Pancreas (tissue), 10 donors: ENCODE results near the gene CLUH. TPM values are rescaled to one million over a fixed set of nuclear protein-coding genes. Genes with fewer than 3 reads are reported as not detected.
A peak's percentile ranks its signal among the peaks of the same experiment; 100 is the strongest.

Experiments
- ATAC-seq, 4 donors: fragments of 200-7000 bp; cut with Tn5 transposase; one replicate each; pipeline versions ENCODE4 v1.8.0 to v1.9.1; 2020; ENCODE audit warnings: mild to moderate bottlenecking in 4 of 4, moderate library complexity in 4 of 4
- DNase-seq, 6 donors: peaks; one replicate each; pipeline ENCODE4 v3.0.0-alpha.2; 2020
- FAIRE-seq: peaks from 2 replicates; lab custom pipeline; 2012; peaks lifted over from hg19 to GRCh38; lab: Jason Lieb, UNC
- H3K27ac ChIP-seq, 4 donors: fragments of 200-600 bp; sonication (generic); 1 replicate in 3 of 4; 2 replicates in 1 of 4; pipeline versions ENCODE4 v1.5.0 to v1.8.0; 2020
- H3K27me3 ChIP-seq, 4 donors: fragments of 200-600 bp; one replicate each; pipeline ENCODE4 v1.8.0; 2021
- H3K36me3 ChIP-seq, 3 donors: fragments of 200-600 bp; sonication (generic) in 1 of 3; one replicate each; pipeline versions ENCODE4 v1.5.0 to v1.8.0; 2020 to 2021
- H3K4me1 ChIP-seq, 3 donors: fragments of 200-600 bp; one replicate each; pipeline ENCODE4 v1.8.0; 2021
- H3K4me3 ChIP-seq, 4 donors: fragments of 200-600 bp; sonication (generic) in 2 of 4; one replicate each; pipeline versions ENCODE4 v1.5.0 to v1.8.0; 2020 to 2021
- H3K9me3 ChIP-seq, 4 donors: fragments of 200-600 bp; one replicate each; pipeline ENCODE4 v1.8.0; 2021
- WGBS, 2 donors: extraction: QIAGEN DNeasy Blood & Tissue Kit; methylation state at CpG; one replicate each; pipeline ENCODE4 v1.1.7; 2013; 5-methylcytosine and 5-hydroxymethylcytosine counted together
- intact Hi-C, 3 donors: fragments of 100-400 bp; cut with DNase I; formaldehyde crosslinking; loops; one replicate each; pipeline versions ENCODE4 v1.11.1 to v1.14.2; 2022
- polyA plus RNA-seq, 2 donors: library from polyadenylated mRNA; stranded (reverse); fragments of 200-250 nt; gene quantifications; one replicate each; pipeline ENCODE4 v1.2.3, GENCODE V29; 2013
- total RNA-seq, 6 donors: library from RNA; stranded (reverse); fragmentation: NEBNext Ultra II Directional in 4 of 6; extraction: Animal tissue kit (Norgen Biotek cat#: 25700) in 4 of 6; gene quantifications; one replicate each; pipeline versions ENCODE4 v1.2.1 to v1.2.4, GENCODE V29; 2021 to 2023
- TF ChIP-seq, protein P1 (sequence below), 4 donors: fragments of 200-600 bp; sonication (generic) in 3 of 4; IDR thresholded peaks; one replicate each; pipeline versions ENCODE4 v1.5.0 to v1.8.0; 2021; ENCODE audit warnings: antibody characterized with exemption in 4 of 4
- donor health status: healthy with polysubstance abuse.
- donor health status: DM: no; HTN: no; CAD: no; lungs with moderate emphysema.
- donor health status: DM: no; HTN: no; CAD: no.
- donor health status: control.
- donor health status: control.
- donor health status: Bipolar disorder and iron deficiency.
- donor health status: DM: yes; HTN: yes; CAD: no.
- donor health status: DM: no; HTN: no; CAD: no.
- donor health status: DM: no; HTN: no; CAD: no.
- donor health status: DM: yes; HTN: yes; CAD: no.

The CLUH gene, protein sequence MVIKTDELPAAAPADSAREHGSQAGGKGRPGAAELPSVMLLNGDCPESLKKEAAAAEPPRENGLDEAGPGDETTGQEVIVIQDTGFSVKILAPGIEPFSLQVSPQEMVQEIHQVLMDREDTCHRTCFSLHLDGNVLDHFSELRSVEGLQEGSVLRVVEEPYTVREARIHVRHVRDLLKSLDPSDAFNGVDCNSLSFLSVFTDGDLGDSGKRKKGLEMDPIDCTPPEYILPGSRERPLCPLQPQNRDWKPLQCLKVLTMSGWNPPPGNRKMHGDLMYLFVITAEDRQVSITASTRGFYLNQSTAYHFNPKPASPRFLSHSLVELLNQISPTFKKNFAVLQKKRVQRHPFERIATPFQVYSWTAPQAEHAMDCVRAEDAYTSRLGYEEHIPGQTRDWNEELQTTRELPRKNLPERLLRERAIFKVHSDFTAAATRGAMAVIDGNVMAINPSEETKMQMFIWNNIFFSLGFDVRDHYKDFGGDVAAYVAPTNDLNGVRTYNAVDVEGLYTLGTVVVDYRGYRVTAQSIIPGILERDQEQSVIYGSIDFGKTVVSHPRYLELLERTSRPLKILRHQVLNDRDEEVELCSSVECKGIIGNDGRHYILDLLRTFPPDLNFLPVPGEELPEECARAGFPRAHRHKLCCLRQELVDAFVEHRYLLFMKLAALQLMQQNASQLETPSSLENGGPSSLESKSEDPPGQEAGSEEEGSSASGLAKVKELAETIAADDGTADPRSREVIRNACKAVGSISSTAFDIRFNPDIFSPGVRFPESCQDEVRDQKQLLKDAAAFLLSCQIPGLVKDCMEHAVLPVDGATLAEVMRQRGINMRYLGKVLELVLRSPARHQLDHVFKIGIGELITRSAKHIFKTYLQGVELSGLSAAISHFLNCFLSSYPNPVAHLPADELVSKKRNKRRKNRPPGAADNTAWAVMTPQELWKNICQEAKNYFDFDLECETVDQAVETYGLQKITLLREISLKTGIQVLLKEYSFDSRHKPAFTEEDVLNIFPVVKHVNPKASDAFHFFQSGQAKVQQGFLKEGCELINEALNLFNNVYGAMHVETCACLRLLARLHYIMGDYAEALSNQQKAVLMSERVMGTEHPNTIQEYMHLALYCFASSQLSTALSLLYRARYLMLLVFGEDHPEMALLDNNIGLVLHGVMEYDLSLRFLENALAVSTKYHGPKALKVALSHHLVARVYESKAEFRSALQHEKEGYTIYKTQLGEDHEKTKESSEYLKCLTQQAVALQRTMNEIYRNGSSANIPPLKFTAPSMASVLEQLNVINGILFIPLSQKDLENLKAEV (N-terminal part only)
- total RNA-seq, result 10 to 100 TPM; 47.7 to 85.5 (median 62.3) TPM
- 100 to 1,000 TPM in 1 of 2 donors, 10 to 100 TPM in 1; 66.8 to 201 TPM for polyA plus RNA-seq

DNA sequence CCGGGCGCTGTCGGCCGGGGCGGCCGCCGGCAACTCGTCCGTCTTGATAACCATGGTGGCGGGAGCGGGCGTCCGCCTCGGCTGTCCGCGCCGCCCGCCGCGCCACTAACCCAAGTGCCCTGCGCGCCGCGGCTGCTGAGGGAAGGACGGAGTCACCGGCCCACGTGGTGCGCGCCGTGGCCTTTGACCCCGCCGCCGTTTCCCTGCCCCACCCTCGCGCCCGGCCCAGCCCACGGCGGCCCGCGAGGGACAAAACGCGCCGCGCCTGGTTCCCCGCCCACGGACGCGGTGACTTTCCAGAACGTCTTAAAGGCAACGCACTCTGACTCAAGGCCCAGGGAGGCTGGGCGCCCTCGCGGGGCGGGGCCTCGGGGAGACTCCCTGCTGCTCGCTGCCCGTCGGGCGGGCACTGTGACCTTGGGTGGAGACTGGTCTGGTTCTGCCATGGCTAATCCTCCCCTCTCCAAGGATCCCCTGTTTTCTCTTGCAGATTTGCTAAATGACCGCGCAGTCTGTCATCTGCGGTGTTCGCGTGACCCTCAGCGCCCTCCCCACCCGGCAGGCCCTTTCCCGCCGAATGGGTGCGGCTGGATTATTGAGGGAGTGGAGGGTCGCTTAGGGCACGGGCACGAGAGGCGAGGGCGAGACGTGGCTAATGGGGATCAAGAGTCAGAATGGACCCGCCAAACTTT is at the start of gene CLUH:
TSS of gene CLUH (minus strand) at position 157 of the 692 bp plus-strand sequence. CDS start at position 54, 103 bp downstream.
- WGBS, 2 donors, result 1% methylated on average over 34 to 76 of the region's 76 CpGs
- DNase-seq (peak; percentile 95 to 98 (median 98)), ATAC-seq (peak; percentile 77 to 89 (median 83)), FAIRE-seq (no peak)
- Histone ChIP-seq H3K27me3 (no peaks in the 10 kb centered on the region), H3K36me3 (no peaks in the 10 kb centered on the region), H3K4me1 (peaks cover 17 to 34% (median 20%) of the 10 kb centered on the region in 3 donors), H3K9me3 (no peaks in the 10 kb centered on the region), H3K4me3 (peak within 1 kb of the TSS; percentile 72 to 99 (median 89)), H3K27ac (peak within 1 kb of the TSS; percentile 74 to 92 (median 86))
- TF ChIP-seq, protein P1, sequence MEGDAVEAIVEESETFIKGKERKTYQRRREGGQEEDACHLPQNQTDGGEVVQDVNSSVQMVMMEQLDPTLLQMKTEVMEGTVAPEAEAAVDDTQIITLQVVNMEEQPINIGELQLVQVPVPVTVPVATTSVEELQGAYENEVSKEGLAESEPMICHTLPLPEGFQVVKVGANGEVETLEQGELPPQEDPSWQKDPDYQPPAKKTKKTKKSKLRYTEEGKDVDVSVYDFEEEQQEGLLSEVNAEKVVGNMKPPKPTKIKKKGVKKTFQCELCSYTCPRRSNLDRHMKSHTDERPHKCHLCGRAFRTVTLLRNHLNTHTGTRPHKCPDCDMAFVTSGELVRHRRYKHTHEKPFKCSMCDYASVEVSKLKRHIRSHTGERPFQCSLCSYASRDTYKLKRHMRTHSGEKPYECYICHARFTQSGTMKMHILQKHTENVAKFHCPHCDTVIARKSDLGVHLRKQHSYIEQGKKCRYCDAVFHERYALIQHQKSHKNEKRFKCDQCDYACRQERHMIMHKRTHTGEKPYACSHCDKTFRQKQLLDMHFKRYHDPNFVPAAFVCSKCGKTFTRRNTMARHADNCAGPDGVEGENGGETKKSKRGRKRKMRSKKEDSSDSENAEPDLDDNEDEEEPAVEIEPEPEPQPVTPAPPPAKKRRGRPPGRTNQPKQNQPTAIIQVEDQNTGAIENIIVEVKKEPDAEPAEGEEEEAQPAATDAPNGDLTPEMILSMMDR (IDR thresholded peaks at IDR 0.05), result no peak
- intact Hi-C loops, result no loop called here

DNA sequence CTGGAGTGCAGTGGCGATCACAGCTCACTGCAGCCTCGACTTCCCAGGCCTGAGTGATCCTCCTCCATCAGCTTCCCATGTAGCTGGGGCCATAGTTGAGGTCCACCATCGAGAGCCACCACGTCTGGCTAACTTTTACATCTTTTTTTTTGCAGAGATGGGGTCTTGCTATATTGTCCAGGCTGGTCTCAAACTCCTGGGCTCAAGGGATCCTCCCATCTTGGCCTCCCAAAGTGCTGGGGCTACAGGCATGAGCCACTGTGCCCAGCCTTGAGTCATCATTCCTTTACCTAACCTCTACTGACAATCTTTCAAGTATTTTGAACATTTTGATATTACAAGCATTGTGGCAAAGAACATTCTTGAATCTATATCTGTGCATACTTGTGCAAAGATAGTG is 47.3 kb upstream of the CLUH start:
- no peaks in the 10 kb centered on the region for H3K4me1 ChIP-seq
- no peak overlapping the region for H3K4me3 ChIP-seq
- H3K27ac ChIP-seq, result no peak overlapping the region
- intact Hi-C loops, result no loop called here
- H3K36me3 ChIP-seq, result no peaks in the 10 kb centered on the region
- TF ChIP-seq, protein P1 (IDR thresholded peaks at IDR 0.05), result no peak
- ATAC-seq, result no peak
- no peaks in the 10 kb centered on the region for H3K27me3 ChIP-seq
- H3K9me3 ChIP-seq, result no peaks in the 10 kb centered on the region
- no peak for DNase-seq
- FAIRE-seq, result no peak
- WGBS, 2 donors, result 60 to 64% methylated on average over 4 of the region's 4 CpGs

DNA sequence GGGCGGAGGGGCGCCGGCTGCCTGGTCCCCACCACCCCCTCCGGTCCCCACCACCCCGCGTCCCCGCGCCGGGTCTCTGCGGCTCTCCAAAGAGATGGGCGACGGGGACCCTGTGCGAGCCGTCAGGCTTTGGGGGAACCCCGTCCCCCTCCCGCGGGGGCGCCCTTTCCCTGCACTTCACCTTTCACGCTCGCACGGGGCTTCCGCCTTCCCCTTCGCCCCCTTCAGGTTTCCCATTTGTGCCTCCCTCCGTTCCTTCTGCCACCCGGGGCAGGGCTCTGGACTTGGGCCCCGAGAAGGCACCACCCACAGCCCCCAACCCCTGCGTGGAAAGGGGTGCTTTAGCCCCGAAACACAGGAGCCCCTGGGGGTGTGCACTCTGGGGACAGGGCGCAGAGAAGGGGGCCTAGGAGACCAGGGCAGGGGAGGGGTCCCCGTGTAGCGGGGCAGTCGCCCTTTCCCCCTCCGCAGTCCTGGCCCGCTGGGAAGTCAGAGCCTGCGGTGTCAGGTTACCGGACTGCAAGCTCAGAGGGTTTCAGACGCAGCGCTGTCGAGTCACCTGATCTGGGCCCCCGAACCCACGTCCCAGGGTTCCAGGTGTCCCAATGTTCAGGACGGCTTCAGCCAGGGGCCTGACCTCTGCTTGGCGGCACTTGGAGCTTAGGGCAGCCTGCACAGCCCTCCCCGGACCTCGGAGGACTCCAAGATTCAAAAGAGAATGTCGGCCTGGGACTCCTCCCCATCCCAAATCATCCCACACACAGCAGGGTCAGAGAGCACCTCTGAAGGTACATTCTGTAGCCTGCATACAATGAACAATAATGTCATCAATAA is 44.5 kb upstream of the CLUH start:
- no peaks in the 10 kb centered on the region for H3K9me3 ChIP-seq
- TF ChIP-seq, protein P1 (IDR thresholded peaks at IDR 0.05), result no peak
- no peaks in the 10 kb centered on the region for H3K36me3 ChIP-seq
- ATAC-seq (peak; percentile 73 to 82 (median 78)), FAIRE-seq (no peak), DNase-seq (peak in 5 of 6 donors; percentile 19 to 70 (median 44))
- no peak overlapping the region for H3K27ac ChIP-seq
- intact Hi-C loops, result no loop called here
- H3K4me1 ChIP-seq, result no peaks in the 10 kb centered on the region
- peak overlapping the region; percentile 14 to 56 (median 36) for H3K4me3 ChIP-seq
- 2% methylated on average over 38 to 46 of the region's 46 CpGs for WGBS, 2 donors
- H3K27me3 ChIP-seq, result no peaks in the 10 kb centered on the region
